Activated T-cell treated with anti-CD3 and anti-CD28 coated beads, Interleukin-2, amount 50 U/mL, for 24 hours (primary cell): ENCODE measurements around the gene ZFHX3.

Experiments
- DNase-seq: peaks from one replicate; pipeline ENCODE4 v3.0.0-alpha.2; 2020
- H3K27ac Mint-ChIP-seq: 2 replicates; pipeline ENCODE4 v1.8.0; 2020; ENCODE audit warnings: mild to moderate bottlenecking, mixed read lengths
- H3K27me3 Mint-ChIP-seq: 2 replicates; pipeline ENCODE4 v1.8.0; 2020; ENCODE audit warnings: mixed read lengths
- H3K36me3 Mint-ChIP-seq: 2 replicates; pipeline ENCODE4 v1.8.0; 2020; ENCODE audit warnings: low read depth, mixed read lengths
- H3K4me1 Mint-ChIP-seq: 2 replicates; pipeline ENCODE4 v1.8.0; 2020; ENCODE audit warnings: low read depth, mixed read lengths
- H3K4me3 Mint-ChIP-seq: 2 replicates; pipeline ENCODE4 v1.8.0; 2020; ENCODE audit warnings: mild to moderate bottlenecking, moderate library complexity, mixed read lengths
- H3K9me3 Mint-ChIP-seq: 2 replicates; pipeline ENCODE4 v1.8.0; 2020; ENCODE audit warnings: mixed read lengths

ZFHX3 gene

GRCh38 chr16:73043828-73044467 lies 4.0 kb downstream of the ZFHX3 start:
- Mint-ChIP-seq H3K9me3 (no peaks in the 10 kb centered on the region), H3K36me3 (no peaks in the 10 kb centered on the region), H3K4me3 (no peak overlapping the region), H3K4me1 (peaks cover 4% of the 10 kb centered on the region), H3K27ac (no peak overlapping the region), H3K27me3 (peaks cover 38% of the 10 kb centered on the region)
- no peak for DNase-seq

- H3K27me3 Mint-ChIP-seq: peaks cover 36% of the 10 kb centered on the region
- H3K4me1 Mint-ChIP-seq: peaks cover 4% of the 10 kb centered on the region
- no peaks in the 10 kb centered on the region for H3K9me3 Mint-ChIP-seq
- H3K27ac Mint-ChIP-seq: no peak overlapping the region
- DNase-seq: no peak
- no peak overlapping the region for H3K4me3 Mint-ChIP-seq
- H3K36me3 Mint-ChIP-seq: no peaks in the 10 kb centered on the region
Measured at GRCh38 chr16:73042807-73043206, 5.1 kb downstream of the ZFHX3 start.

- Mint-ChIP-seq H3K4me1 (no peaks in the 10 kb centered on the region), H3K36me3 (no peaks in the 10 kb centered on the region), H3K27me3 (peaks cover 36% of the 10 kb centered on the region), H3K4me3 (no peak overlapping the region), H3K9me3 (no peaks in the 10 kb centered on the region), H3K27ac (no peak overlapping the region)
- no peak for DNase-seq
Measured at GRCh38 chr16:73041676-73042075, 6.3 kb downstream of the ZFHX3 start.

- no peak for DNase-seq
- Mint-ChIP-seq H3K4me1 (no peaks in the 10 kb centered on the region), H3K36me3 (no peaks in the 10 kb centered on the region), H3K4me3 (no peak overlapping the region), H3K9me3 (no peaks in the 10 kb centered on the region), H3K27ac (no peak overlapping the region), H3K27me3 (peaks cover 31% of the 10 kb centered on the region)
Measured at GRCh38 chr16:73040735-73041402, 7.1 kb downstream of the ZFHX3 start.

- no peak for DNase-seq
- Mint-ChIP-seq H3K36me3 (no peaks in the 10 kb centered on the region), H3K27ac (no peak overlapping the region), H3K4me3 (no peak overlapping the region), H3K4me1 (no peaks in the 10 kb centered on the region), H3K27me3 (peaks cover 31% of the 10 kb centered on the region), H3K9me3 (no peaks in the 10 kb centered on the region)
Measured at GRCh38 chr16:73040136-73040535, 7.8 kb downstream of the ZFHX3 start.

- no peaks in the 10 kb centered on the region for H3K4me1 Mint-ChIP-seq
Measured at GRCh38 chr16:73037845-73038570, 9.9 kb downstream of the ZFHX3 start.

GRCh38 chr16:73037331-73037745 lies 10.6 kb downstream of the ZFHX3 start:
- no peaks in the 10 kb centered on the region for H3K9me3 Mint-ChIP-seq
- peaks cover 33% of the 10 kb centered on the region for H3K27me3 Mint-ChIP-seq
- H3K4me3 Mint-ChIP-seq: no peak overlapping the region
- no peaks in the 10 kb centered on the region for H3K4me1 Mint-ChIP-seq
- no peak overlapping the region for H3K27ac Mint-ChIP-seq
- H3K36me3 Mint-ChIP-seq: no peaks in the 10 kb centered on the region
- no peak for DNase-seq

More at GRCh38 chr16:73037845-73038570, 9.9 kb downstream of the ZFHX3 start:
- Mint-ChIP-seq H3K4me3 (no peak overlapping the region), H3K9me3 (no peaks in the 10 kb centered on the region), H3K27ac (no peak overlapping the region), H3K27me3 (peaks cover 28% of the 10 kb centered on the region), H3K36me3 (no peaks in the 10 kb centered on the region)
- no peak for DNase-seq

GRCh38 chr16:73036074-73036826 lies 11.7 kb downstream of the ZFHX3 start:
- no peaks in the 10 kb centered on the region for H3K4me1 Mint-ChIP-seq
- H3K4me3 Mint-ChIP-seq: no peak overlapping the region
- no peaks in the 10 kb centered on the region for H3K9me3 Mint-ChIP-seq
- H3K27ac Mint-ChIP-seq: no peak overlapping the region
- H3K27me3 Mint-ChIP-seq: peaks cover 40% of the 10 kb centered on the region
- no peaks in the 10 kb centered on the region for H3K36me3 Mint-ChIP-seq
- no peak for DNase-seq

- H3K27ac Mint-ChIP-seq: no peak overlapping the region
- H3K9me3 Mint-ChIP-seq: no peaks in the 10 kb centered on the region
- peaks cover 40% of the 10 kb centered on the region for H3K27me3 Mint-ChIP-seq
- H3K36me3 Mint-ChIP-seq: no peaks in the 10 kb centered on the region
- DNase-seq: no peak
- no peak overlapping the region for H3K4me3 Mint-ChIP-seq
- no peaks in the 10 kb centered on the region for H3K4me1 Mint-ChIP-seq
Measured at GRCh38 chr16:73034374-73034773, 13.6 kb downstream of the ZFHX3 start.

GRCh38 chr16:73033271-73033998 lies 14.5 kb downstream of the ZFHX3 start:
- H3K4me1 Mint-ChIP-seq: no peaks in the 10 kb centered on the region
- peaks cover 39% of the 10 kb centered on the region for H3K27me3 Mint-ChIP-seq
- no peaks in the 10 kb centered on the region for H3K9me3 Mint-ChIP-seq
- DNase-seq: no peak
- H3K36me3 Mint-ChIP-seq: no peaks in the 10 kb centered on the region
- no peak overlapping the region for H3K27ac Mint-ChIP-seq
- H3K4me3 Mint-ChIP-seq: no peak overlapping the region

GRCh38 chr16:73032541-73033270 lies 15.2 kb downstream of the ZFHX3 start:
- no peaks in the 10 kb centered on the region for H3K4me1 Mint-ChIP-seq
- H3K27me3 Mint-ChIP-seq: peaks cover 36% of the 10 kb centered on the region
- DNase-seq: no peak
- no peak overlapping the region for H3K27ac Mint-ChIP-seq
- no peak overlapping the region for H3K4me3 Mint-ChIP-seq
- H3K36me3 Mint-ChIP-seq: no peaks in the 10 kb centered on the region
- no peaks in the 10 kb centered on the region for H3K9me3 Mint-ChIP-seq

- no peaks in the 10 kb centered on the region for H3K36me3 Mint-ChIP-seq
- no peaks in the 10 kb centered on the region for H3K9me3 Mint-ChIP-seq
- no peak overlapping the region for H3K4me3 Mint-ChIP-seq
- H3K27me3 Mint-ChIP-seq: peaks cover 30% of the 10 kb centered on the region
- H3K27ac Mint-ChIP-seq: no peak overlapping the region
- no peaks in the 10 kb centered on the region for H3K4me1 Mint-ChIP-seq
- DNase-seq: no peak
Measured at GRCh38 chr16:73031984-73032383, 15.9 kb downstream of the ZFHX3 start.

- Mint-ChIP-seq H3K9me3 (no peaks in the 10 kb centered on the region), H3K4me1 (no peaks in the 10 kb centered on the region), H3K4me3 (no peak overlapping the region), H3K27ac (no peak overlapping the region), H3K27me3 (peaks cover 27% of the 10 kb centered on the region), H3K36me3 (no peaks in the 10 kb centered on the region)
- DNase-seq: no peak
Measured at GRCh38 chr16:73031155-73031866, 16.6 kb downstream of the ZFHX3 start.
